Measurements from ENCODE around the gene FTCD. TPM values are rescaled to one million over a fixed set of nuclear protein-coding genes. Genes with fewer than 3 reads are reported as not detected.
"Not testable (repeated sequence)": the region's sequence is repeated elsewhere in the genome, so short reads cannot be mapped to it uniquely, and the experiment has no call there.

The FTCD gene
- total RNA-seq, 1 donor from 2014 or later, result 1.8 TPM

DNA sequence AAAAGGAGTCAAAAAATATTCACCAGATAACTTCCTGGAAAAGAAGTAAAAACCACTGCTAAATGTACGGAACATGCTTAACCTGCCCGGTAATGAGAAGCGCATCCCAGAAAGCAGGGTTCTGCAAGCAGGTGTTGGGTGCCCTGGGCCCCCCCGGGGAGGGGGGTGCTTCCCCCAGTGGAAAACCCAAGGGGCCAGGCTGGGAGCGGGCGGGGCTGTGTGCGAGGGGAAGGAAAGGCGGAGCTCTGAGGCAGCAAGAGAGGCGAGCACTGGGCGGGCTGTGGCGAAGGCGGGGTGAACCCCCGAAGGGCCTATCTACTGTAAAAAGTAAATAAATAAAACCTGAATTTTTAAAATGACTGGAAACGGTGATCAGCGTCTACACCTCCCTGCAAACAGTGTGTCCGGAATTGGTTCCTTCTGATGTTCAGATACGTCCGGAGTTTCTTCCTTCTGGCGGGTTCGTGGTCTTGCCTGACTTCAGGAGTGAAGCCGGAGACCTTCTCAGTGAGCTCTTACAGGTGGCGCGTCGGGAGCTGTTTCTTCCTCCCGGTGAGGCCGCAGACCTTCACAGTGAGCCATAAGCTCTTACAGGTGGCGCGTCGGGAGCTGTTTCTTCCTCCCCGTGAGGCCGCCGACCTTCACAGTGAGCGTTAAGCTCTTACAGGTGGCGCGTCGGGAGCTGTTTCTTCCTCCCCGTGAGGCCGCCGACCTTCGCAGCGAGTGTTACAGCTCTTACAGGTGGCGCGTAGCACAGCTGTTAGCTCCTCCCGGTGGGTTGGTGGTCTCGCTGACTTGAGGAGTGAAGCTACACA is 13.4 kb downstream of the FTCD start:
- TF ChIP-seq, protein P1, sequence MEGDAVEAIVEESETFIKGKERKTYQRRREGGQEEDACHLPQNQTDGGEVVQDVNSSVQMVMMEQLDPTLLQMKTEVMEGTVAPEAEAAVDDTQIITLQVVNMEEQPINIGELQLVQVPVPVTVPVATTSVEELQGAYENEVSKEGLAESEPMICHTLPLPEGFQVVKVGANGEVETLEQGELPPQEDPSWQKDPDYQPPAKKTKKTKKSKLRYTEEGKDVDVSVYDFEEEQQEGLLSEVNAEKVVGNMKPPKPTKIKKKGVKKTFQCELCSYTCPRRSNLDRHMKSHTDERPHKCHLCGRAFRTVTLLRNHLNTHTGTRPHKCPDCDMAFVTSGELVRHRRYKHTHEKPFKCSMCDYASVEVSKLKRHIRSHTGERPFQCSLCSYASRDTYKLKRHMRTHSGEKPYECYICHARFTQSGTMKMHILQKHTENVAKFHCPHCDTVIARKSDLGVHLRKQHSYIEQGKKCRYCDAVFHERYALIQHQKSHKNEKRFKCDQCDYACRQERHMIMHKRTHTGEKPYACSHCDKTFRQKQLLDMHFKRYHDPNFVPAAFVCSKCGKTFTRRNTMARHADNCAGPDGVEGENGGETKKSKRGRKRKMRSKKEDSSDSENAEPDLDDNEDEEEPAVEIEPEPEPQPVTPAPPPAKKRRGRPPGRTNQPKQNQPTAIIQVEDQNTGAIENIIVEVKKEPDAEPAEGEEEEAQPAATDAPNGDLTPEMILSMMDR (conservative IDR thresholded peaks at IDR 0.05), result no peak
- H3K4me3 Mint-ChIP-seq, result no peak overlapping the region
- peaks cover 9% of the 10 kb centered on the region for H3K4me1 Mint-ChIP-seq
- no peaks in the 10 kb centered on the region for H3K36me3 Mint-ChIP-seq (ENCODE audit: low read depth)
- DNase-seq (ENCODE audit: low read depth, low spot score), result no peak
- H3K27ac Mint-ChIP-seq (ENCODE audit: unreplicated experiment), result no peak overlapping the region
- H3K9me3 Mint-ChIP-seq, result no peaks in the 10 kb centered on the region
- H3K27me3 Mint-ChIP-seq (ENCODE audit: low read depth), result peaks cover 50% of the 10 kb centered on the region

DNA sequence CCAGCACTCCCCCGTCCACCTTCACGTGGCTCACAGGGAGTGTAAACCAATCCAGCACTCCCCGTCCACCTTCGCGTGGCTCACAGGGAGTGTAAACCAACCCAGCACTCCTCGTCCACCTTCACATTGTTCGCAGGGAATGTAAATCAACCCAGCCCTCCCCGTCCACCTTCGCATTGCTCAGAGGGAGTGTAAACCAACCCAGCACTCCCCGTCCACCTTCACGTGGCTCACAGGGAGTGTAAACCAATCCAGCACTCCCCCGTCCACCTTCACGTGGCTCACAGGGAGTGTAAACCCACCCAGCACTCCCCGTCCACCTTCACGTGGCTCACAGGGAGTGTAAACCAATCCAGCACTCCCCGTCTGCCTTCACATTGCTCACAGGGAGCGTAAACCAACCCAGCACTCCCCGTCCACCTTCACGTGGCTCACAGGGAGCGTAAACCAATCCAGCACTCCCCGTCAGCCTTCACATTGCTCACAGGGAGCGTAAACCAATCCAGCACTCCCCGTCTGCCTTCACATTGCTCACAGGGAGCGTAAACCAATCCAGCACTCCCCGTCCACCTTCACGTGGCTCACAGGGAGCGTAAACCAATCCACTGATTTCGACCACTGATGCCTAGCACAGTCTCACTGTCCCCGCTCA is 14.9 kb downstream of the FTCD start:
- H3K36me3 Mint-ChIP-seq (ENCODE audit: low read depth); H3K4me1 Mint-ChIP-seq; H3K9me3 Mint-ChIP-seq; H3K4me3 Mint-ChIP-seq; DNase-seq (ENCODE audit: low read depth, low spot score); H3K27ac Mint-ChIP-seq (ENCODE audit: unreplicated experiment): not testable (repeated sequence)
- peaks cover 54% of the 10 kb centered on the region for H3K27me3 Mint-ChIP-seq (ENCODE audit: low read depth)

- H3K27ac Mint-ChIP-seq (ENCODE audit: unreplicated experiment), result no peak overlapping the region
- H3K4me1 Mint-ChIP-seq, result peaks cover 9% of the 10 kb centered on the region
- TF ChIP-seq, protein P1 (conservative IDR thresholded peaks at IDR 0.05), result no peak
- H3K9me3 Mint-ChIP-seq, result no peaks in the 10 kb centered on the region
- H3K27me3 Mint-ChIP-seq (ENCODE audit: low read depth), result peaks cover 54% of the 10 kb centered on the region
- no peak overlapping the region for H3K4me3 Mint-ChIP-seq
- DNase-seq (ENCODE audit: low read depth, low spot score), result no peak
- no peaks in the 10 kb centered on the region for H3K36me3 Mint-ChIP-seq (ENCODE audit: low read depth)
These were observed 15.7 kb downstream of the FTCD start for GRCh38 chr21:46139686-46140085.

- no peak overlapping the region for H3K4me3 Mint-ChIP-seq
These were observed 16.9 kb downstream of the FTCD start for GRCh38 chr21:46138383-46138970.

GRCh38 chr21:46137908-46138307 is 17.5 kb downstream of the FTCD start:
- Mint-ChIP-seq H3K27ac (ENCODE audit: unreplicated experiment) (no peak overlapping the region), H3K4me1 (no peaks in the 10 kb centered on the region), H3K36me3 (ENCODE audit: low read depth) (no peaks in the 10 kb centered on the region), H3K27me3 (ENCODE audit: low read depth) (peaks cover 45% of the 10 kb centered on the region), H3K9me3 (no peaks in the 10 kb centered on the region), H3K4me3 (no peak overlapping the region)
- no peak for DNase-seq (ENCODE audit: low read depth, low spot score)
- TF ChIP-seq, protein P1 (conservative IDR thresholded peaks at IDR 0.05), result no peak

More at GRCh38 chr21:46138383-46138970, 16.9 kb downstream of the FTCD start:
- TF ChIP-seq, protein P1 (conservative IDR thresholded peaks at IDR 0.05), result no peak
- Mint-ChIP-seq H3K27ac (ENCODE audit: unreplicated experiment) (no peak overlapping the region), H3K9me3 (no peaks in the 10 kb centered on the region), H3K27me3 (ENCODE audit: low read depth) (peaks cover 48% of the 10 kb centered on the region), H3K36me3 (ENCODE audit: low read depth) (no peaks in the 10 kb centered on the region), H3K4me1 (peaks cover 2% of the 10 kb centered on the region)
- no peak for DNase-seq (ENCODE audit: low read depth, low spot score)
